ENCODE measurements around the gene DAAM1.

Gene DAAM1

DNA sequence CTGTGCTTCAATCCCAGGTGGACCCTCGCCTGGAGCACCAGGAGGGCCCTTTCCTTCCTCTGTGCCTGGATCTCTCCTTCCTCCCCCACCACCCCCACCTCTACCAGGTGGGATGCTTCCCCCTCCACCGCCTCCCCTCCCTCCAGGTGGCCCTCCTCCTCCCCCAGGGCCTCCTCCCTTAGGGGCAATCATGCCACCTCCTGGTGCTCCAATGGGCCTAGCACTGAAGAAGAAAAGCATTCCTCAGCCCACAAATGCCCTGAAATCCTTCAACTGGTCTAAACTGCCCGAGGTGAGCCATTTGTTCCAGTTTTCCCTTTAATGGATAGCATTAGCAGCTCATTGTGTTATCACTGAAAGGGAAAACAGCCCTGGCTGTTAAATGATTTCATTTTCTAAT is 142.8 kb downstream of the DAAM1 start:
- DNase-seq (ENCODE audit: low read depth, low spot score), result no peak
- in situ Hi-C loops (cut with HindIII; ENCODE audit: low sequenced_read_pairs), result no loop called here

DNA sequence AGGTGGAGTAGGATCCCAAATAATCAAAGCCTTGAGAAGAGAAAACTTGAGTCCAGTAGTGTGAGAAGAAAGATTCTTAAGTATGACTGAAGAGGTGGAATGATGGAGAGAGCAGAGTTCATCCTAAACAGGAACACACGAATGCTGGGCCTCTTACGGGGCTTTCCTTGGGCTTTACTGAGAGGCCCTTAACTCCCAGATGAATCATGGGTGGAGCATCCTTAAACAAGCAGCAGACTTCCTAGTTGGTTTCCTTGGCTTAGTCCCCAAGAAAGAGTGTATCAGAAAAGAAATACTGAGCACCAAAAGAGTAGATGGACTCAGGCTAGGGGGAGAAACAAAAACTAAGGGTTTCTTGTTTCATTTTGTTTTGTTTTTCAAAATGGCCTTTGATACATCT is 144.3 kb downstream of the DAAM1 start:
- in situ Hi-C loops (cut with HindIII; ENCODE audit: low sequenced_read_pairs), result no loop called here
- DNase-seq (ENCODE audit: low read depth, low spot score), result peak; percentile 91
- TF ChIP-seq, protein P1, sequence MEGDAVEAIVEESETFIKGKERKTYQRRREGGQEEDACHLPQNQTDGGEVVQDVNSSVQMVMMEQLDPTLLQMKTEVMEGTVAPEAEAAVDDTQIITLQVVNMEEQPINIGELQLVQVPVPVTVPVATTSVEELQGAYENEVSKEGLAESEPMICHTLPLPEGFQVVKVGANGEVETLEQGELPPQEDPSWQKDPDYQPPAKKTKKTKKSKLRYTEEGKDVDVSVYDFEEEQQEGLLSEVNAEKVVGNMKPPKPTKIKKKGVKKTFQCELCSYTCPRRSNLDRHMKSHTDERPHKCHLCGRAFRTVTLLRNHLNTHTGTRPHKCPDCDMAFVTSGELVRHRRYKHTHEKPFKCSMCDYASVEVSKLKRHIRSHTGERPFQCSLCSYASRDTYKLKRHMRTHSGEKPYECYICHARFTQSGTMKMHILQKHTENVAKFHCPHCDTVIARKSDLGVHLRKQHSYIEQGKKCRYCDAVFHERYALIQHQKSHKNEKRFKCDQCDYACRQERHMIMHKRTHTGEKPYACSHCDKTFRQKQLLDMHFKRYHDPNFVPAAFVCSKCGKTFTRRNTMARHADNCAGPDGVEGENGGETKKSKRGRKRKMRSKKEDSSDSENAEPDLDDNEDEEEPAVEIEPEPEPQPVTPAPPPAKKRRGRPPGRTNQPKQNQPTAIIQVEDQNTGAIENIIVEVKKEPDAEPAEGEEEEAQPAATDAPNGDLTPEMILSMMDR (IDR thresholded peaks at IDR 0.05; ENCODE audit: low read depth, low read length), result no peak
- no peak overlapping the region for H3K4me3 ChIP-seq (ENCODE audit: low read depth, low read length)

More for the DNA sequence above, 142.8 kb downstream of the DAAM1 start:
- no peak overlapping the region for H3K4me3 ChIP-seq (ENCODE audit: low read depth, low read length)
- TF ChIP-seq, protein P1 (IDR thresholded peaks at IDR 0.05; ENCODE audit: low read depth, low read length), result no peak

DNA sequence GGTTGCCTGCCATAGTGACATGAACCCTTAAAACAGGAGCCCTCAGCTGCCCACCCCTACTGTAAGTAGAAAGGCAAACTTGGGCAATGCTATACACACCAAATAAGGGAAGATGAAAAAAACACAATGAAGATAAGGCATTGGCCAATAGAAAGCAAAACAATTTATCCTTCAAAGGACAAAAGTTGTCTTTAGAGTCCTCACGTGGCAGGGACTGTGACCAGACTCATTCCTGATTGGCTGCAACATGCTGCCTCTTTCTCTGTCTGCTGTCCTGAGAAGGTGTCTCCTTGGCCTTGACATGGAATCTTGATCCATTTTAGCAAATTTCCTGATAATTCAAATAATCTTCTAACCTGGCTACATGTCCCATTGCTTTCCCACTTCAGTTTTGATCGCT is 144.8 kb downstream of the DAAM1 start:
- H3K4me3 ChIP-seq (ENCODE audit: low read depth, low read length), result no peak overlapping the region
- DNase-seq (ENCODE audit: low read depth, low spot score), result no peak
- TF ChIP-seq, protein P1 (IDR thresholded peaks at IDR 0.05; ENCODE audit: low read depth, low read length), result no peak
- in situ Hi-C loops (cut with HindIII; ENCODE audit: low sequenced_read_pairs), result no loop called here

DNA sequence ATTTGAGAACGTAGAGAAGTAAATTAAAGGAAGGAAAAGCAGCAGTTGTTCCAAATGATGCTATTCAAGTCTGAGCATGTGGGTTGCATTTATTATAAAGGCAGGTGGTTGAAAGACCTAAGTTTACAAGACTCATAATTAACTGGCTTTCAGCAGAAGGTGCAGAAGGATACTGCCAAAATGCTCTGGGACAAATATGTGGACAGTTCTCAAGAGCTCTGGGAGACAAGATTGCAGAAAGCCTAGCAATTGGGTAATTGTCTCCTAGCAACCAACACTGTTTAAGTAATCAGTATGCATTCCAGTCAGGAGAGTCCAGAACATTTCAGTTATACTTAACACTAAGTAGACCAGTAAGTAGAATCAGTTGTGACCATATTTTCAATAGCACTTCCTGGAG is 145.2 kb downstream of the DAAM1 start:
- in situ Hi-C loops (cut with HindIII; ENCODE audit: low sequenced_read_pairs), result no loop called here
- TF ChIP-seq, protein P1 (IDR thresholded peaks at IDR 0.05; ENCODE audit: low read depth, low read length), result no peak
- no peak overlapping the region for H3K4me3 ChIP-seq (ENCODE audit: low read depth, low read length)
- DNase-seq (ENCODE audit: low read depth, low spot score), result peak; percentile 91

DNA sequence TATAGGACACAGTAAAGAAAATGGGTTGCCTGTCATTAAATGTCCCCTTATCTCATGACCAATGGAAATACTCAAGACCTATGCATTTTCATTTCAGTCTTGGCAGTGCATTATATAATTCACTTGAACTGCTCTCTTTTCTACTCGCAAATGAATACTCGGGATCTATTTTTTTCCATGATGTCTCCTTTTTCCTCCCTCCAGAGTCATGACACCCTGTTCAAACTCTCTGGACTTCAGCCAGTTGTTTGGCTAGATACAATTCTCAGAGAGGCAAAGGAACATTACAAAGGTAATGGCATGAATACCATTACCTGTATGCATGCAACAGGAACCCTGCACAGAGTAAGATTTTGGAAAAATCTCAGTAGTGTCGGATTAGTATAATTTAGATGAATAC is 145.8 kb downstream of the DAAM1 start:
- no peak overlapping the region for H3K4me3 ChIP-seq (ENCODE audit: low read depth, low read length)
- in situ Hi-C loops (cut with HindIII; ENCODE audit: low sequenced_read_pairs), result no loop called here
- DNase-seq (ENCODE audit: low read depth, low spot score), result no peak
- TF ChIP-seq, protein P1 (IDR thresholded peaks at IDR 0.05; ENCODE audit: low read depth, low read length), result no peak

DNA sequence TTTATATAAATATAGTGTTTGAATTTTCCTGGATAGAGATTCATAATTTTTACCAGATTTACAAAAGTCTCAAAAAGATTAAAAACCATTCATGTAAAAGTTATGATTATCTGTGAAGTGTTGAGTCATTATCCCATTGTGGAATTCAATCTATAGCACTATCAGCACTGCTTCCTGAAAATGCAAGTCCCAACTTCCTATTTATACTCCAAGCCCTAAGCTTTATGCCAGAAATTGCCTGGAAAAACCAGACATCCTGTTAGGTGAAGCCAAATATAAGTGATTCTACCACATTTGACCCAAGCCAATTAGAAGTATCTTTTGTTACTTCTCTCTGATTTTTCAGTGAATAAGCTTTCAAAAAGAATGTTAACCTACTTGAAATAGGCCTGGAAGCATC is 147.6 kb downstream of the DAAM1 start:
- TF ChIP-seq, protein P1 (IDR thresholded peaks at IDR 0.05; ENCODE audit: low read depth, low read length), result no peak
- no peak for DNase-seq (ENCODE audit: low read depth, low spot score)
- in situ Hi-C loops (cut with HindIII; ENCODE audit: low sequenced_read_pairs), result no loop called here
- no peak overlapping the region for H3K4me3 ChIP-seq (ENCODE audit: low read depth, low read length)

DNA sequence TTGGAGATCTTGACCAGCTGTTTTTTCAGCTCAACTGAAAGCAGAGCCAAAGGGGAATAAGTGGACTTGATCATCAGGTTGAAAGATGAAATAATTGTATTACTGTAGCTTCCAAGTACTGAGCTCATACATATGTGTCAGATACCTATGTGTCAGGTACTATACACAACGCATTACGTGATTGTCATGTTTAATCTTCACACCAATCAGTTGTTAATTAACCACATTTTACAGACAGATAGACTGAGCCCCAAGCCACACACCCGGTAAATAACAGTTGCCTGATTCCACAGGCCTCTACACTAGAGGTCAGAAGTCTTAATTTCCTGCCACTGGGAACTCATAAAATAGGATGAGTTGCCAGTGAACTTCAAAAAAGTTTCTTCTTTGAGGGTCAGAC is 148.2 kb downstream of the DAAM1 start:
- no peak for DNase-seq (ENCODE audit: low read depth, low spot score)
- in situ Hi-C loops (cut with HindIII; ENCODE audit: low sequenced_read_pairs), result no loop called here
- TF ChIP-seq, protein P1 (IDR thresholded peaks at IDR 0.05; ENCODE audit: low read depth, low read length), result no peak
- no peak overlapping the region for H3K4me3 ChIP-seq (ENCODE audit: low read depth, low read length)
